H9 (cell line): ENCODE measurements around the gene NFAM1. TPM values are rescaled to one million over a fixed set of nuclear protein-coding genes. Genes with fewer than 3 reads are reported as not detected.

Source experiments
- DNase-seq: peaks from one replicate; pipeline ENCODE4 v3.0.0-alpha.2; 2017
- H2AFZ ChIP-seq: one replicate; pipeline ENCODE4 v1.6.1; 2013; ENCODE audit warnings: mild to moderate bottlenecking, low read length, control low read depth, moderate library complexity
- H2AK5ac ChIP-seq: 2 replicates; pipeline ENCODE4 v1.6.1; 2013; ENCODE audit warnings: low read length, control low read depth, mixed read lengths; ENCODE audit not compliant: insufficient read length
- H2BK120ac ChIP-seq: one replicate; pipeline ENCODE4 v1.6.1; 2013; ENCODE audit warnings: low read depth, mild to moderate bottlenecking, low read length, control low read depth, inconsistent platforms; ENCODE audit not compliant: poor library complexity, severe bottlenecking
- H2BK12ac ChIP-seq: 2 replicates; pipeline ENCODE4 v1.6.1; 2013; ENCODE audit warnings: low read length, control low read depth, mixed read lengths, low read depth; ENCODE audit not compliant: insufficient read length
- H2BK15ac ChIP-seq: 2 replicates; pipeline ENCODE4 v1.6.1; 2013; ENCODE audit warnings: low read depth, low read length, control low read depth
- H2BK20ac ChIP-seq: one replicate; pipeline ENCODE4 v1.6.1; 2013; ENCODE audit warnings: low read depth, mild to moderate bottlenecking, low read length, control low read depth, inconsistent platforms; ENCODE audit not compliant: poor library complexity, severe bottlenecking
- H2BK5ac ChIP-seq: 2 replicates; pipeline ENCODE4 v1.6.1; 2013; ENCODE audit warnings: low read length, control low read depth, mixed read lengths; ENCODE audit not compliant: insufficient read length
- H3K14ac ChIP-seq: 2 replicates; pipeline ENCODE4 v1.6.1; 2013; ENCODE audit warnings: low read length, control low read depth; ENCODE audit not compliant: insufficient read depth
- H3K18ac ChIP-seq: 2 replicates; pipeline ENCODE4 v1.6.1; 2013; ENCODE audit warnings: low read depth, mild to moderate bottlenecking, mixed read lengths, low read length, control low read depth; ENCODE audit not compliant: insufficient read length
- H3K23ac ChIP-seq: 2 replicates; pipeline ENCODE4 v1.6.1; 2013; ENCODE audit warnings: low read length, control low read depth, mixed read lengths, low read depth; ENCODE audit not compliant: insufficient read length
- H3K23me2 ChIP-seq: 2 replicates; pipeline ENCODE4 v1.6.1; 2013; ENCODE audit warnings: low read depth, mild to moderate bottlenecking, mixed read lengths, low read length, control low read depth; ENCODE audit not compliant: insufficient read length, poor library complexity, severe bottlenecking
- H3K27ac ChIP-seq: 2 replicates; pipeline ENCODE4 v1.5.1; 2013; ENCODE audit warnings: low read length, control low read depth, mixed read lengths, low read depth; ENCODE audit not compliant: insufficient read length
- H3K27me3 ChIP-seq: 2 replicates; pipeline ENCODE4 v1.6.1; 2013; ENCODE audit warnings: low read length, control low read depth, inconsistent platforms; ENCODE audit not compliant: insufficient read depth
- H3K4ac ChIP-seq: 2 replicates; pipeline ENCODE4 v1.6.1; 2013; ENCODE audit warnings: low read depth, mild to moderate bottlenecking, control low read depth, inconsistent platforms, low read length, moderate library complexity
- H3K4me1 ChIP-seq: 2 replicates; pipeline ENCODE4 v1.6.1; 2013; ENCODE audit warnings: low read length, control low read depth, inconsistent platforms; ENCODE audit not compliant: insufficient read depth
- H3K4me2 ChIP-seq: 2 replicates; pipeline ENCODE4 v1.6.1; 2013; ENCODE audit warnings: low read length, control low read depth, mixed read lengths; ENCODE audit not compliant: insufficient read length, insufficient read depth
- H3K56ac ChIP-seq: 2 replicates; pipeline ENCODE4 v1.6.1; 2013; ENCODE audit warnings: low read depth, mild to moderate bottlenecking, mixed read lengths, low read length, control low read depth; ENCODE audit not compliant: insufficient read length
- H3K79me1 ChIP-seq: 2 replicates; pipeline ENCODE4 v1.6.1; 2013; ENCODE audit warnings: low read depth, mild to moderate bottlenecking, moderate library complexity, low read length, control low read depth, inconsistent platforms; ENCODE audit not compliant: insufficient read depth, poor library complexity, severe bottlenecking
- H3K79me2 ChIP-seq: 2 replicates; pipeline ENCODE4 v1.6.1; 2013; ENCODE audit warnings: low read length, control low read depth, inconsistent platforms; ENCODE audit not compliant: insufficient read depth
- H3K9ac ChIP-seq: 2 replicates; pipeline ENCODE4 v1.6.1; 2013; ENCODE audit warnings: low read length, control low read depth, mixed read lengths; ENCODE audit not compliant: insufficient read length; ENCODE audit errors: extremely low read depth
- H3K9me3 ChIP-seq: one replicate; pipeline ENCODE4 v1.6.1; 2013; ENCODE audit warnings: low read depth, low read length, inconsistent platforms; ENCODE audit not compliant: control insufficient read depth
- H3T11ph ChIP-seq: one replicate; pipeline ENCODE4 v1.6.1; 2013; ENCODE audit warnings: mild to moderate bottlenecking, low read length, control low read depth, inconsistent platforms
- H4K20me1 ChIP-seq: one replicate; pipeline ENCODE4 v1.6.1; 2013; ENCODE audit not compliant: control insufficient read depth, insufficient read length, insufficient read depth
- H4K5ac ChIP-seq: 2 replicates; pipeline ENCODE4 v1.6.1; 2013; ENCODE audit warnings: low read depth, mild to moderate bottlenecking, mixed read lengths, low read length, control low read depth; ENCODE audit not compliant: insufficient read length
- H4K8ac ChIP-seq: replicated peaks from 2 replicates; pipeline ENCODE4 v1.6.1; 2013; ENCODE audit warnings: low read length, control low read depth, mixed read lengths, low read depth; ENCODE audit not compliant: insufficient read length
- H4K91ac ChIP-seq: 2 replicates; pipeline ENCODE4 v1.6.1; 2013; ENCODE audit warnings: low read depth, mild to moderate bottlenecking, moderate library complexity, mixed read lengths, low read length, control low read depth; ENCODE audit not compliant: insufficient read length
- H3K27ac Mint-ChIP-seq, 3 experiments: 2 replicates in 2 of 3; 3 replicates in 1 of 3; pipeline ENCODE4 v1.8.0; 2020 to 2021; ENCODE audit warnings: mixed read lengths in 3 of 3, mild to moderate bottlenecking in 1 of 3, moderate library complexity in 1 of 3
- H3K27me3 Mint-ChIP-seq: 2 replicates; pipeline ENCODE4 v1.8.0; 2021; ENCODE audit warnings: low read depth, mild to moderate bottlenecking, moderate library complexity, mixed read lengths
- H3K36me3 Mint-ChIP-seq, 3 experiments: 2 replicates in 2 of 3; 3 replicates in 1 of 3; pipeline ENCODE4 v1.8.0; 2020 to 2021; ENCODE audit warnings: low read depth in 3 of 3, mixed read lengths in 3 of 3; ENCODE audit not compliant: insufficient read depth in 1 of 3
- H3K4me1 Mint-ChIP-seq, 2 experiments: 2 replicates each; pipeline ENCODE4 v1.8.0; 2020; ENCODE audit warnings: mixed read lengths in 2 of 2
- H3K4me3 Mint-ChIP-seq, 2 experiments: 2 replicates in 1 of 2; 3 replicates in 1 of 2; pipeline ENCODE4 v1.8.0; 2020 to 2021; ENCODE audit warnings: mild to moderate bottlenecking in 2 of 2, mixed read lengths in 2 of 2, moderate library complexity in 1 of 2
- H3K9me3 Mint-ChIP-seq, 2 experiments: 2 replicates in 1 of 2; 3 replicates in 1 of 2; pipeline ENCODE4 v1.8.0; 2020; ENCODE audit warnings: mild to moderate bottlenecking in 2 of 2, mixed read lengths in 2 of 2, moderate library complexity in 1 of 2
- WGBS: extraction: QIAGEN DNeasy Blood & Tissue Kit; methylation state at CpG from one replicate; pipeline ENCODE4 v1.1.7; 2013; ENCODE audit warnings: missing lambda C conversion rate, low lambda C conversion rate, mixed read lengths; ENCODE audit not compliant: insufficient read length; ENCODE audit errors: extremely low coverage; 5-methylcytosine and 5-hydroxymethylcytosine counted together
- total RNA-seq: library from RNA; stranded (reverse); gene quantifications from 2 replicates; pipeline ENCODE4 v1.2.1, GENCODE V29; 2021
- TF ChIP-seq, protein P1 (sequence below): fragments of 200-600 bp; sonication (generic); conservative IDR thresholded peaks from 3 replicates; pipeline ENCODE4 v1.8.0; 2021; ENCODE audit warnings: antibody characterized with exemption, mild to moderate bottlenecking

Gene NFAM1
- total RNA-seq, 1 experiment from 2014 or later: 0.68 TPM

DNA sequence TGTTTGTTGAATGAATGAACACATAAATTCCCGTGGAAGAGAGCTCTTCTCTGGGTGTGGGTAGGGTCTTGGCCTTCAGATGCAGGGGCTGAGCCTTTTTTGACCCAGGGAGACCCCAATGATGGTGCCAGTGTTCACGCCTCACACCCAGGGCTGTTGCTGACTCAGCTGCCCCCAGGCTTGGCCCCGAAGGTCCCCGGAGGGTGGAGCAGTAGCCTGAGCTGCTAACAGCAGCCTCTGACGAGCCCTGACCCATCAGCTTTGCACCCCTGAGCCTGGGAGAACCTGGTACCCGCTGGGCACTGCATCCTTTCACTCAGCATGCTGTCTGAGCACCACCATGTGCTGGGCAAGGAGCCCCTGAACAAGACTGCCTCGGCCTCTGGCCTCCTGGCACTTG is 23.9 kb downstream of the NFAM1 start:
- Histone ChIP-seq H2AFZ (no peak overlapping the region), H4K91ac (no peak overlapping the region), H3T11ph (no peak overlapping the region), H3K79me1 (no peaks in the 10 kb centered on the region), H3K27ac (no peak overlapping the region), H3K4me1 (peaks cover 4% of the 10 kb centered on the region; the same call in 1 of the 2 replicates), H3K4me2 (no peak overlapping the region), H2AK5ac (no peak overlapping the region), H3K79me2 (no peaks in the 10 kb centered on the region), H3K14ac (no peak overlapping the region; the same call in 1 of the 2 replicates), H2BK12ac (no peak overlapping the region), H2BK5ac (no peak overlapping the region), H3K23me2 (no peaks in the 10 kb centered on the region), H3K4ac (no peak overlapping the region), H3K56ac (no peak overlapping the region), H2BK120ac (no peak overlapping the region), H4K5ac (no peak overlapping the region), H3K23ac (no peak overlapping the region), H3K18ac (no peak overlapping the region), H3K9me3 (no peaks in the 10 kb centered on the region), H3K9ac (no peak overlapping the region), H4K20me1 (no peaks in the 10 kb centered on the region), H3K27me3 (no peaks in the 10 kb centered on the region), H4K8ac (no peak overlapping the region), H2BK15ac (no peak overlapping the region), H2BK20ac (no peak overlapping the region)
- peaks cover 29 to 36% of the 10 kb centered on the region in 2 experiments for H3K4me1 Mint-ChIP-seq
- peaks cover 41% of the 10 kb centered on the region for H3K27me3 Mint-ChIP-seq
- H3K9me3 Mint-ChIP-seq: no peaks in the 10 kb centered on the region; a peak in 1 of 5 replicates
- no peak overlapping the region for H3K4me3 Mint-ChIP-seq
- H3K36me3 Mint-ChIP-seq: no peaks in the 10 kb centered on the region
- peak overlapping the region in 1 of 3 experiments; percentile 77; a peak in 1 of 7 replicates for H3K27ac Mint-ChIP-seq
- TF ChIP-seq, protein P1, sequence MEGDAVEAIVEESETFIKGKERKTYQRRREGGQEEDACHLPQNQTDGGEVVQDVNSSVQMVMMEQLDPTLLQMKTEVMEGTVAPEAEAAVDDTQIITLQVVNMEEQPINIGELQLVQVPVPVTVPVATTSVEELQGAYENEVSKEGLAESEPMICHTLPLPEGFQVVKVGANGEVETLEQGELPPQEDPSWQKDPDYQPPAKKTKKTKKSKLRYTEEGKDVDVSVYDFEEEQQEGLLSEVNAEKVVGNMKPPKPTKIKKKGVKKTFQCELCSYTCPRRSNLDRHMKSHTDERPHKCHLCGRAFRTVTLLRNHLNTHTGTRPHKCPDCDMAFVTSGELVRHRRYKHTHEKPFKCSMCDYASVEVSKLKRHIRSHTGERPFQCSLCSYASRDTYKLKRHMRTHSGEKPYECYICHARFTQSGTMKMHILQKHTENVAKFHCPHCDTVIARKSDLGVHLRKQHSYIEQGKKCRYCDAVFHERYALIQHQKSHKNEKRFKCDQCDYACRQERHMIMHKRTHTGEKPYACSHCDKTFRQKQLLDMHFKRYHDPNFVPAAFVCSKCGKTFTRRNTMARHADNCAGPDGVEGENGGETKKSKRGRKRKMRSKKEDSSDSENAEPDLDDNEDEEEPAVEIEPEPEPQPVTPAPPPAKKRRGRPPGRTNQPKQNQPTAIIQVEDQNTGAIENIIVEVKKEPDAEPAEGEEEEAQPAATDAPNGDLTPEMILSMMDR: no peak
- no CpG with 5 or more reads among the region's 7 CpGs for WGBS
- DNase-seq: no peak
